SK-N-MC (cell line): ENCODE results near the gene HCN3.

ENCODE experiments used
- FOXP2 ChIP-seq: optimal IDR thresholded peaks from 2 replicates; pipeline ENCODE3; 2011; ENCODE audit warnings: mild to moderate bottlenecking, moderate library complexity; ENCODE audit not compliant: insufficient read depth; ENCODE audit errors: extremely low read length, control extremely low read depth
- POLR2AphosphoS5 ChIP-seq: IDR thresholded peaks from 2 replicates; pipeline ENCODE4 v1.6.1; 2012; ENCODE audit warnings: mild to moderate bottlenecking, low read depth, low read length, borderline replicate concordance

DNA sequence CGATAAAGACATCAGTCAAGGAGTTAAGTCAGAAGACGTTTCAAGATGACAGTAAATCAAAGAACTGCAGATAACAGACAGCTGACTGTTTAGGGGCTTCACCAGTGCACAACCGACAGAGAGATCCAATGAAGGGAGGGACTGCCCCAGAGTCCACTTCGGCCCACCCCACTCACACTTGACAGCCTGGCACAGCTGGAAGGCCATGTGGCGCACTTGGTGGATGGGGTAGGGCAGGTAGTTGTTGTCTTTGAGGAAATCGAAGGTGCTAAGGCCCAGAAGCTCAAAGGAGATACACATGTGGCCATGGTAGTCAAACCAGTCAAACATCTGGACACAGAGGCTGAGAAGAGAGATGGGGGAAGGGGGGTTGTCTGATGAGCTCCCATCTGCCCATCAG lies 10.7 kb upstream of the HCN3 start:
- TF ChIP-seq POLR2AphosphoS5: no peak
- no peak for TF ChIP-seq FOXP2
